HEK293T (cell line): ENCODE measurements around the gene CD2BP2.

ENCODE experiments used
- CTCF ChIA-PET: fragments of 350-600 bp; formaldehyde crosslinking; extraction: SDS; loops from one replicate; lab custom pipeline; 2021; ENCODE audit warnings: antibody characterized with exemption, inconsistent platforms; lab: Yijun Ruan, JAX
- POLR2A ChIA-PET: fragments of 350-600 bp; formaldehyde crosslinking; extraction: SDS; loops from one replicate; lab custom pipeline; 2020; ENCODE audit warnings: antibody characterized with exemption, inconsistent platforms; lab: Yijun Ruan, JAX
- DNase-seq: peaks from one replicate; pipeline ENCODE4 v3.0.0; 2012; ENCODE audit warnings: mixed read lengths; ENCODE audit errors: extremely low spot score
- ARNT ChIP-seq: fragments of 450-650 bp; IDR thresholded peaks from 2 replicates; pipeline ENCODE4 v1.6.1; 2017; ENCODE audit warnings: mild to moderate bottlenecking
- BHLHE40 ChIP-seq: fragments of 450-650 bp; IDR thresholded peaks from 2 replicates; pipeline ENCODE4 v1.6.1; 2016; ENCODE audit warnings: mild to moderate bottlenecking, moderate library complexity, borderline replicate concordance
- CTBP1 ChIP-seq: fragments of 450-650 bp; IDR thresholded peaks from 2 replicates; pipeline ENCODE4 v1.6.1; 2016; ENCODE audit warnings: borderline replicate concordance
- ELF4 ChIP-seq: fragments of 450-650 bp; IDR thresholded peaks from 2 replicates; pipeline ENCODE4 v1.6.1; 2017; ENCODE audit warnings: antibody characterized with exemption
- FOXA1 ChIP-seq: fragments of 450-650 bp; IDR thresholded peaks from 2 replicates; pipeline ENCODE4 v1.6.1; 2016; ENCODE audit warnings: mild to moderate bottlenecking
- FOXK2 ChIP-seq: fragments of 450-650 bp; IDR thresholded peaks from 2 replicates; pipeline ENCODE4 v1.6.1; 2016; ENCODE audit warnings: mild to moderate bottlenecking
- FOXM1 ChIP-seq: fragments of 450-650 bp; IDR thresholded peaks from 2 replicates; pipeline ENCODE4 v1.6.1; 2017; ENCODE audit warnings: mild to moderate bottlenecking, borderline replicate concordance
- HDGF ChIP-seq: fragments of 450-650 bp; IDR thresholded peaks from 2 replicates; pipeline ENCODE4 v1.6.1; 2017; ENCODE audit warnings: antibody characterized with exemption, borderline replicate concordance
- L3MBTL2 ChIP-seq: fragments of 450-650 bp; conservative IDR thresholded peaks from 2 replicates; pipeline ENCODE4 v1.6.1; 2016; ENCODE audit warnings: mild to moderate bottlenecking
- LEF1 ChIP-seq: fragments of 450-650 bp; IDR thresholded peaks from 2 replicates; pipeline ENCODE4 v1.6.1; 2017; ENCODE audit warnings: mild to moderate bottlenecking, borderline replicate concordance
- NFRKB ChIP-seq: fragments of 450-650 bp; IDR thresholded peaks from 2 replicates; pipeline ENCODE4 v1.6.1; 2016; ENCODE audit warnings: mild to moderate bottlenecking, moderate library complexity
- SP1 ChIP-seq: fragments of 450-650 bp; IDR thresholded peaks from 2 replicates; pipeline ENCODE4 v1.6.1; 2017
- SUZ12 ChIP-seq: fragments of 450-650 bp; IDR thresholded peaks from 2 replicates; pipeline ENCODE4 v1.6.1; 2016; ENCODE audit warnings: mild to moderate bottlenecking
- TARDBP ChIP-seq: fragments of 450-650 bp; IDR thresholded peaks from 2 replicates; pipeline ENCODE4 v1.6.1; 2016
- ZNF384 ChIP-seq: fragments of 450-650 bp; IDR thresholded peaks from 2 replicates; pipeline ENCODE4 v1.6.1; 2016
- TF ChIP-seq, protein P1 (sequence below): fragments of 450-650 bp; IDR thresholded peaks from 2 replicates; pipeline ENCODE4 v1.6.1; 2016

CD2BP2 gene

DNA sequence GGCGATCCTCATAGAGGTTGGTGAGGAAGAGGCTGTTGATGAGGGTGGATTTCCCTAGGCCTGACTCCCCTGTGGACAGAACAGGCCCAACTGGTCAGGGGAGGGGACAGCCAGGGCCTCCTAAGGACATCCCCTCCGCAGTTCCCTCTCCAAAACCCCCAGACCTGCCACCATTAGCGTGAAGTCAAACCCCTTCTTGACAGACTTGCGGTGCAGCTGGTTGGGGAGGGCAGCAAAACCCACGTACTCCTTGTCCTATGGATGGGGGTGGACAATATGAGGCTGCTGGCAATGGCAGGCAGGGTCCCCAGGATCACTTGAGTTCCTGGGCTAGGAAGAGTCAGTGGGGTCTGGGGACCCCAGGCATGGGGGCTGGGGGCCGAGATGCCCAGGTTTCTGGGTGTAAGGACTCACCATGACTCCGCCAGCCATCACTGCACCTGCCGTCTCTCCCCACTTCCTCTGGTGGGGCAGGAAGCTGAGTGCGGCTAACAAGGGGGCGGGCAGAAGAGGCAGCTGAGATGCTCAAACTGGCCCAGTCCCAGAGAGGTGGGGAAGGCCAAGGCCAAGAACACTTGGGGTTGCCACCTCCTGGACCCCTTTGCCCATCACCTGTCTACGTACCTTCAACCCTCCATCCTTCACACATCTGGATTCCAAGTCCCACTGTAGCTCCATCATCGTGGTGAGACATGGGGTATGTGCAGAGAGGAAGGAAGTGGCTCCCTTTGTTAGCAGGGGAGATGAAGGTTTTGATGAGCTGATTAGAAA lies 27.2 kb upstream of the CD2BP2 start, which contains the start of gene SEPTIN1:
SEPTIN1 (minus strand) TSS at position 451 of the 771 bp plus-strand sequence; CDS start at position 432, 19 bp downstream.
- POLR2A ChIA-PET, result interaction anchor here (1.0 to 9.4 kb wide), 5 partner anchors 9 to 27 kb away, joined by 3 to 75 read pairs (median 9); partner anchors contain the start of genes CD2BP2, ZNF48 and ZNF771
- TF ChIP-seq NFRKB, result no peak
- TF ChIP-seq SP1, result no peak
- no peak for TF ChIP-seq TARDBP
- TF ChIP-seq ELF4, result no peak
- no peak for TF ChIP-seq CTBP1
- TF ChIP-seq HDGF, result no peak
- TF ChIP-seq FOXK2, result no peak
- no peak for DNase-seq
- CTCF ChIA-PET, result interaction anchor here (1.0 kb wide), 1 partner anchor 25 kb away, joined by 3 read pairs; the partner anchor contains the start of gene ZNF771

DNA sequence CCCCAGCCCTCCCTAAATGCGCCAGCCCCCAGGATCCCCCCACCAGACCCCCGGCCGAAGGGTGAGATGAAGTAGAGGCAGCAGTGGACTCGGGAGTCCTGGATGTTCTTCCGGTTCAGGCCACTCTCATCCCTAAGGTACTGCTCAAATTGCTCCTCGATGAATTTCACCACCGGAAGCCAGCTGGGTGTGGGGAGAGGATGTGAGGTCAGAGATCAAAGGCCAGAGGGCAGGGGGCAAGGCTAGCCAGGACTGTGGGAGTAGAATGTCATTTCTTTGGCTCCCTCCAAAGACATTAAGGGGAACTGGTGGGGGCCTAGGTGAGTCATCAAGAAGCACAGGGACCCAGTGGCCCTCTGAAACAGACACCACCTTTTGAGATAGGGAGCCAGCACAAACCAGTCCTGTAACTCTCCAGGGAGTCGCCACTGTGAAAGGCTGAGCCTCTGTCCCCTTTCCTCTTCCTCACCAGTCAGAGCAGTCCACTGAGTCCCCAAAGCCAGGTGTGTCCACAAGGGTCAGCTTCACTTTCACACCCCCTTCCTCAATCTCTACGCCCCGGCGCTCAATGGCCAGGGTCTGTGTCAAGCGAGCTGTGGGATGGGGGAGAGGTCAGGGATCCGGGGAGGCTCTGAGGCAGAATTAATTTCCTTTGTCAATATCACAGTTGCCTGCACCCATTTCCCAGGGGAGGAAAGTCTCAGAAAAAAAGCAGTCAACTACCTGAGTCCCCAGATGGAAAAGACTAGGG lies 26.4 kb upstream of the CD2BP2 start:
- ChIA-PET POLR2A (interaction anchor here (1.2 to 9.4 kb wide), 4 partner anchors 10 to 26 kb away, joined by 4 to 75 read pairs (median 14); partner anchors contain the start of genes CD2BP2, ZNF48 and ZNF771), CTCF (no interaction called here)
- DNase-seq, result no peak
- TF ChIP-seq FOXA1, result no peak
- no peak for TF ChIP-seq ARNT
- TF ChIP-seq L3MBTL2, result no peak
- TF ChIP-seq LEF1, result no peak
- TF ChIP-seq, protein P1, sequence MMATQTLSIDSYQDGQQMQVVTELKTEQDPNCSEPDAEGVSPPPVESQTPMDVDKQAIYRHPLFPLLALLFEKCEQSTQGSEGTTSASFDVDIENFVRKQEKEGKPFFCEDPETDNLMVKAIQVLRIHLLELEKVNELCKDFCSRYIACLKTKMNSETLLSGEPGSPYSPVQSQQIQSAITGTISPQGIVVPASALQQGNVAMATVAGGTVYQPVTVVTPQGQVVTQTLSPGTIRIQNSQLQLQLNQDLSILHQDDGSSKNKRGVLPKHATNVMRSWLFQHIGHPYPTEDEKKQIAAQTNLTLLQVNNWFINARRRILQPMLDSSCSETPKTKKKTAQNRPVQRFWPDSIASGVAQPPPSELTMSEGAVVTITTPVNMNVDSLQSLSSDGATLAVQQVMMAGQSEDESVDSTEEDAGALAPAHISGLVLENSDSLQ, result no peak
- TF ChIP-seq ZNF384, result no peak
- TF ChIP-seq FOXK2, result no peak
- no peak for TF ChIP-seq SP1
- TF ChIP-seq HDGF, result no peak
- no peak for TF ChIP-seq BHLHE40
- TF ChIP-seq TARDBP, result no peak
- TF ChIP-seq FOXM1, result no peak
- no peak for TF ChIP-seq NFRKB
- TF ChIP-seq SUZ12, result no peak
- TF ChIP-seq CTBP1, result no peak
- TF ChIP-seq ELF4, result no peak

DNA sequence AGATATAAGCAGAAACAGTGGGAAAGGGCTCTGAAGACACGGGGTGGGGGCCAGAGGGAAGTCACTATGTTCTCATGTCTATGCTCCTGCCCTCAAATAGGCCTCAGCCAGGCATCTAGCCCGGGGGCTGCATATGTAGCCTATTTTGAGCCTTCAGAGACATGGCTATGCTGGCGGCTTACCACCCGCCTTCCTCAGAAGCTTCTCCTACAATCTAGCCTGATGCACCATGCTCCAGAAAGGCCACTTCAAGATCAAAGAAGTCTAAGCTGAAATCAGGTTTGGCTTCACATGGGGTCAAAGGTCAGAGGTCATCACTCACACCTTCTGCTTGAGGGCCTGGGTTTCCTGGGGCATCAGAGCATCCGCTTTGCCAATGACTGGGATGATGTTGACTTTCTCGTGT lies 25.7 kb upstream of the CD2BP2 start:
- DNase-seq, result no peak
- POLR2A ChIA-PET, result interaction anchor here (0.8 to 9.4 kb wide), 5 partner anchors 10 to 27 kb away, joined by 3 to 75 read pairs (median 4); partner anchors contain the start of genes CD2BP2, ZNF48 and ZNF771
- CTCF ChIA-PET, result no interaction called here
- TF ChIP-seq, protein P1, result no peak
- TF ChIP-seq TARDBP, result no peak
- no peak for TF ChIP-seq CTBP1
- TF ChIP-seq FOXM1, result no peak
- no peak for TF ChIP-seq FOXK2
- no peak for TF ChIP-seq ZNF384
- TF ChIP-seq FOXA1, result no peak
- no peak for TF ChIP-seq L3MBTL2
- TF ChIP-seq ELF4, result no peak
- no peak for TF ChIP-seq SUZ12
- TF ChIP-seq LEF1, result no peak
- TF ChIP-seq ARNT, result no peak
- no peak for TF ChIP-seq HDGF
- TF ChIP-seq NFRKB, result no peak

DNA sequence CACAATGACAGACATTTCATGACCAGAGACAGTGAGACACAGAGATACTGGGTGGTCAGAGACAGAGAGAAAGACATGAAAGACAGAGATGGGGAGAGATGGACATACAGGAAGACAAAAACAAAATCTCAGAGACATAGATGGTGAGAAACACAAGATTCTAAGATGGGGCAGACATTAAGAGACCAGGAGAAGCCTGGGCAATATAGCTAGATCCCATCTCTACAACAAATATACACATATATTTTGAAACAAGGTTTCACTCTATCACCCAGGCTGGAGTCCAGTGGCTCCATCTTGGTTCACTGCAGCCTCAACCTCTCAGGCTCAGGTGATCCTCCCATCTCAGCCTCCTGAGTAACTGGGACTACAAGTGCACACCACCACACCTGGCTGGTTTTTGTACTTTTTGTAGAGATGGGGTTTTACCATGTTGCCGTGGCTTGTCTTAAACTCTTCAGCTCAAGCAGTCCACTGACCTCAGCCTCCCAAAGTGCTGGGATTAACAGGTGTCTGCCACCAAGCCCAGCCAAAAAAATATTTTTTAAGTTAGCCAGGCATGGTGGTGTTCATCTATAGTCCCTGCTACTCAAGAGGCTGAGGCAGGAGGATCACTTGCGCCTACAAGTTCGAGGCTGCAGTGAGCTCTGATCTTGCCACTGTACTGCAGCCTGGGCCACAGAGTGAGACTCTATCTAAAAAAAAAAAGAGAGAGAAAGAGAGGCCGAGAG lies 25.1 kb upstream of the CD2BP2 start:
- no peak for TF ChIP-seq FOXM1
- ChIA-PET POLR2A (interaction anchor here (0.8 to 9.4 kb wide), 5 partner anchors 9 to 27 kb away, joined by 3 to 75 read pairs (median 4); partner anchors contain the start of genes CD2BP2, ZNF48 and ZNF771), CTCF (no interaction called here)
- no peak for DNase-seq

DNA sequence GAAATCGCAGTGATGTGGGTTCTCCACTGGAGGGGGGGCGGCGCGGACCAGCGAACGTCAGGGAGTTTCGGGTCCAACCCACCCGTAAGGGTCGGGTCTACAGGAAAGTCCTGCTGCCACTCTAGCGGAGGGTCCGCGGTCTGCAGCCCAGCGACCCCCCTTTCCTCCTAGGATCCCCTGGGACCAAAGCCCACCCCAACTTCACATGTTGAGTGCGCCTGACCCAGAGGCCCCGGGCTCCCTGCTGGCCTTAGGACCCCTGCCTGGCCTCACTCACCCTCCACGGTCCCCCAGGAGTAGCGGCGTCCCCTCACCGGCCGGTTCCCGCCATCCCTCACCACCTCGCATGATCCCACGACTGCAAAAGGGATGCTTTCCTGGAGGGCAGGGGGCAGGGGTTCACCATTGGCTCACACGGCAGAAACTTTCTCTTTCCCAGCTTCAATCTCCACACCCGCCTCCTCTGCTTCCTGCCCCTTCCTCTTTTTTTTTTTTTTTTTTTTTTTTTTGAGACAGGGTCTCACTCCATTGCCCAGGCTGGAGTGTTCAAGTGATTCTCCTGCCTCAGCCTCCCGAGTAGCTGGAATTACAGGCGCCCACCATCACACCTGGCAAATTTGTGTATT lies 24.2 kb upstream of the CD2BP2 start:
- ChIA-PET CTCF (no interaction called here), POLR2A (interaction anchor here (1.7 to 9.4 kb wide), 6 partner anchors 10 to 28 kb away, joined by 4 to 75 read pairs (median 13); partner anchors contain the start of genes CD2BP2, ZNF48 and ZNF771)
- DNase-seq, result no peak
- TF ChIP-seq BHLHE40, result no peak
- peak; percentile 65; the same call in 1 of the 2 replicates for TF ChIP-seq HDGF
